ENCODE data around the gene MS4A18.
A peak's percentile ranks its signal among the peaks of the same experiment; 100 is the strongest.

The MS4A18 gene

DNA sequence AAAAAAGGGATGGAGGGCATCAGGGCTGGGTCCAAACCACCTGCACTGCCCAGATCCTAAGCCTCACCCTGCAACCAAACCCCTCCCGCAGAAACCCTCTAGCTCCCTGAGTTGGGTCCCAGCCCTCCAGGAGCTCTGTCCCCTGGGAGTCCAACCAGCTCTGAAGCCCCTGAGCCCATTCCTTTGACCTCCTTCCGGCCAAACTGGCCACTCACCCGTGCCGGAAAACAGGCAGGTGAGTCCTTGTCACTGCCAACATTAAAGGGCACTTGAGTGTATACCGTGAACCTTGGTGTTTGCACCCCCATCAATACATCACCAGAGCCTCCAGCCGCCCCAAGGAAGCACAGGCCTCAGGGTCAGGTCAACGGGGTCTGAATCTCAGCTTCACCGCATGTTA lies 43.7 kb downstream of the MS4A18 start:
- DNase-seq, result no peak

DNA sequence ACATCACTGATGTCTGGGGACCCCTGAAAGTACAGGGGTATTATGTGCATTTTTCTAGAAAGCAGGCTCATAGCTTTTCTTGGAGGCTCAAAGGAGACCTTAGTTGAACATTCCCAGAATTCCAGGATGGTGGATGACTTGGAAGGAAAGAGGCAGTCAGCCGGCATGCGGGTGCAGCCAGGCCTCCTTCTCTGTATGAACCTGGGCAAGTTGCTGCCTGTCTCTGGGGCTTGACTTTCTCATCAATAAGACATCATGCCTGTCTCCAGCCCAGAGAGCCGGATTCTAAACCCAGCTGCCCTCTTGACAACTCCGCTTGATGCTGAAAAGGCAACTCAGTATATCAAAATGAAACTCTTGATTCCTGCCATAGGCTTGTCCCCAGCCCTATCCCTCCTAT lies 44.8 kb downstream of the MS4A18 start:
- no peak for DNase-seq

GRCh38 chr11:60769811-60770210 lies 45.3 kb downstream of the MS4A18 start:
- DNase-seq, result no peak

- DNase-seq, result no peak
These were observed 46.6 kb downstream of the MS4A18 start for GRCh38 chr11:60771146-60771545.

DNA sequence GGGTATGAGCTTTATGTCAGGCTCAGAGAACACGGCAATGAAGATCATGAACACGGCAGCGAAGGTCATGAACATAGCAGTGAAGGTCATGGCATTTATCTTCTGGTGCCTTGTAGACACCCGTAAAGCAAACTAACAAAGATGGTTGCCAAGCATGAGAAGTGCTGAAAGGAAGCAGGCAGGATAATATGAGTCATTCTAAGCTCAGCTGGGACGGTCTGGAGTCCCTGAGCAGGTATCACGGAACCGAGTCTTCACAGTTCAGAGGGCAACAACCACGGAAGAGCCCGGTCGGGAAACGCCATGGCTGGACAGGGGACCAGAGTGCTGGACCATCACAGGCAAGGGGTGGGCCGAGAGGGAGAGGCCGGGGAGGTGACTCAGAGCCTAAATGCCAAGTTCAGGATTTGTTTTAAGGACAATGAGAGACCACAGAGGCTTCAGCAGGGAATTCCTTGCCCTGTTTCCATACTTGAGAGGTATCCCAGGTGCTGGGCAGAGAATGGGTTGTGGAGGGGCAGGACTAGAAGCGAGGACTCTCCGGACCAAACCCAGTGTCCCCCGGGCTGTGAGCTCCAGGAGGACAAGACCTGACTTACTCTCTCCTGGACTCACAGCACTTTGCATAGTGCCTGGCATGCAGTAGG lies 47.5 kb downstream of the MS4A18 start:
- DNase-seq, result no peak

DNA sequence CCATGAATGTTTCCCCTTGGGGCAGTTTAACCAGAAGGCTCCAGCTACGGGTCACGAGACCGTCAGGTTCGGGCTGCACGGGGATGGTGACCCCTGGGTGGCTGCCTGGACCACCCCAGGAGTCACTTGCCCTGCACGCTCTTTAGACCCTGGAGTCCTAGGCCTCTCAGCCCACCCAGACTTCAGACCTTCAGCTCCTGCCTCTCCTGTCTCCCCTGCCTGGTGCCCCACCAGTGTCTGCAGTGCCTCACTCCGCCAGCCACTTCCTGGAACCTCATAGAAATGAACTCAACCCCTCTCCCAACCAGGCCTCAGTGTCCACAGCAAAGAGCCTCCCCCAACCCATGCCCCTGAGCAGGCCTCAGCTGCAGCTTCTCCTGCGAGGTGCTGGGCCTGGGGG lies 48.1 kb downstream of the MS4A18 start:
- DNase-seq, result no peak

GRCh38 chr11:60774726-60775125 lies 50.2 kb downstream of the MS4A18 start:
- no peak for DNase-seq

- DNase-seq, result peak; percentile 82
These were observed 51.0 kb downstream of the MS4A18 start for GRCh38 chr11:60775420-60775961.

GRCh38 chr11:60776167-60776566 lies 51.6 kb downstream of the MS4A18 start:
- no peak for DNase-seq

DNA sequence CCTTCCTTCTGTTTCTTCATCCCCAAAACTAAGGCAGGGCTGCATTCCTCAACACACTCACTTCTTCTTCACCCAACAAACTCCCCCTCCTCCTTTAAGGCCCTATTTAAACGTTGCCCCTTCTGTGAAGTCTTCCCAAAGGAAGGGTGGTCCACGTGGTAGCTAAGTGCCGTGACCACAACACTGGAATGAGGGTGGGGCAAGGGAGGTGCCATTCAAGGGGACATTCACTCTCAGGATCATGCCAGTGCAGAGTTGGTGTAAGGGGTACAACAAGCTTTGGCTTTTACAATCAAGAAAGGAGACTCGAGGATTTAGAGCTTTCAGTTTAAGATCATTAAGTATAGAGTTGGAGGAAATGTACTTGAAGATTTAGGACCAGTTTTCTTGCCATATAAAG lies 52.6 kb downstream of the MS4A18 start:
- DNase-seq, result no peak

DNA sequence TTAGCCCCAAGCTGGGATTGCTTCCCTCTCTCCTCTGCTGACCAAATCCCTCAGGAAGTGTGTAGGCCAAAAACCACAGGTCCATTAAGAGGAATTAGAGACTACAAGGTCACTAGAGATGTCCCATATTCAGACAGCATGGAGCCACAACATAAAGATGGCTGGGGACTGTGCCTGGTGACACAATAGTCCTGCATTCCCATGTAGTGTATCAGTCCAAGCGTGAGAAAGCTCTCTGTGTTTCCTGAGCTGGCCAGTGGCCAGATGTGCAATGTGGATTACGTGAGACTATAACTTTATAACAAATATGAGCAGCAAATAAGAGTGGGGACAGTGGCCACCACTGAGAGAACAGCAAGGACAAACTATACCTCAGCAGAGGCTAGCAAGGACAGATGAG lies 53.1 kb downstream of the MS4A18 start:
- DNase-seq, result no peak

DNA sequence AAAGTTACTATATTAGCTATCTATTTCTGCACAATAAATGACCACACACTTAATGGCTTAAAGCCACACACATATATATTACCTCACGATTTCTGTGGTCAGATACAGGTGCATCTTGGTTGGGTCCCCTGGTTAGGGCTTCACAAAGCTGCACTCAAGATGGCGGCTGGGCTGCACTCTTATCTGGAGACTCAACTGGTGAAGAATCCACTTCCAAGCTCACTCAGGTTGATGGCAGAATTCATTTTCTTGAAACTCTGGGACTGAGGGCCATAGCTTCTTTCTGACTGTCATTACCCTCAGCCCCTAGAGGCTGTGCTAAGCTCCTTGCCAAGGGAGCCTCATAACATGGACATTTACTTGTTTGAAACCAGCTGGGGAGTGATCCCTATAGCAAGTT lies 55.5 kb downstream of the MS4A18 start:
- DNase-seq, result no peak

GRCh38 chr11:60780774-60781173 lies 56.3 kb downstream of the MS4A18 start:
- DNase-seq, result no peak

DNA sequence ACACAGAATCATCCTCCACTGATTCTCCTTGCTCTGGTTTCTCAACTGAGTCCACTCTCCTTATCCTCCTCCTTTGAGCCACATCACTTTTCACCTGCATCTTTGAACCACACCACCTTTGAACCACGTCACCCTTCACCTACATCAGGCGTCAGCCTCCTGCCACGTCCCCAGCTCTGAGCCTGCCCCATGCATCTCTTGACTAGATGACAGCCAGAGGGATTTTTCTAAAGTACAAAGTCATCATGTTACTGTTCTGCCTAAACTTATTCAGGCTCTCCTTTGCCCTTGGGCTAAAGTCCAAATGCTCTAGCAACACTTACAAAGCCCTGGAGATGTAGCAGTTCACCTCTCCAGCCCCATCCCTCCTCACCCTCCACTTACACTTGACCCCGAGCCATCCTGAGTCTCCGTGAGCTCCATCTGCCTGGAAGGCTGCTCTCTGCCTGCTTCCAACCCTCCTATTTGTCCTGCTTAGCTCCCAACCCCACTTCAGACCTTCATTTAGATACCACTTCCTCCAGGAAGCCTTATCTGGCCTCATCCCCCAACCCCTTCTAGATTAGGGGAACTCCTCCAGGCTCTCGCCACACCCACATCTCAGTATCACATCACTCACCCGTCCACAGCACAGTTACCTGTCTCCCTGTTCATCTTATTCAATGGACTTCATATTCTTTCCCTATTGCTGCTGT lies 56.9 kb downstream of the MS4A18 start:
- no peak for DNase-seq

DNA sequence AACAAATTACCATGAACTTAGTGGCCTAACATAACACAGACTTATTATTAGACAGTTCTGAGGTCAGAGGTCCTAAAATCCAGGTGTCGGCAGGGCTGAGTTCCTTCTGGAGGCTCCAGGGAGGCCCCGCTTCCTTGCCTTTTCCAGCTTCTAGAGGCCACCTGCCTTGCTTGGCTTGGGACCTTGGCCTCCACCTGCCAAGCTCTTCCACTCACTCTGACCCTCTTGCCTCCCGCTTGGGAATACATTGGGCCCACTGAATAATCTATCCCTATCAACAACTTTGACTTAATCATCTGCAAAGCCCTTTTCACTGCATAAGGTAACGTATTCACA lies 57.4 kb downstream of the MS4A18 start:
- no peak for DNase-seq

DNA sequence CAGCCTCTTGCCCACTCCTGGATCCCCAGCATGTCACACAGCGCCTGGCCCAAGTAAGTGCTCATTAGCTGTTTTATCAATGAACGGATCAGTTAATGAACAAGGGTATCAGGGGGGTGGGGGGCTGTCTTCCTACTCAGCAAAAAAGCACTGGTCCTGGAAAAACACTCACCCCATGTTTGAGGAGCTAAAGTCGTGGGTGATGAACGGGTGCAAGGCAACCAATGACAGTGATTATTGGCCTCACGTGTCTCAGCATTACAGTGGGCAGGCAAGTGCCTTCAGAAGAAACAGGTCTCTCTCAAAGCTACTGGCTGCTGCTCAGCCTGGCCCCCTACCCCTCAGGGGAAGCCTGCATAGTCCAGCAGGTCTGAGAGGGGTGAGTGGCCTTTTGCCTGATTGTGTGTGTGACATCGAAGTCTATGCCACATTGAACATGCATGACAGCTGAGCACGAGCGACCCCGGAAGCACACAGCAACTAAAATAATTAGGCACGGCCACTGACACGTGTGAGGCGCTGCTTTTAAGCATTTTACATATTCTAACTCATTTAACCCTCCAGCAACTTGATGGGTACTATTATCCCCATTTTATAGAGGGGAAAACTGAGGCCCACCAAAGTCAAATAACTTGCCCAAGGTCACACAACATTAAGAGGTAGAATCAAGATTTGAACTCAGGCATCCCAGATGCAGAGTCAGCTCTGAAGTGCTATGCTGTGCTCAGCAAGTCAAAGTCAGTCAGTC lies 58.0 kb downstream of the MS4A18 start:
- no peak for DNase-seq

DNA sequence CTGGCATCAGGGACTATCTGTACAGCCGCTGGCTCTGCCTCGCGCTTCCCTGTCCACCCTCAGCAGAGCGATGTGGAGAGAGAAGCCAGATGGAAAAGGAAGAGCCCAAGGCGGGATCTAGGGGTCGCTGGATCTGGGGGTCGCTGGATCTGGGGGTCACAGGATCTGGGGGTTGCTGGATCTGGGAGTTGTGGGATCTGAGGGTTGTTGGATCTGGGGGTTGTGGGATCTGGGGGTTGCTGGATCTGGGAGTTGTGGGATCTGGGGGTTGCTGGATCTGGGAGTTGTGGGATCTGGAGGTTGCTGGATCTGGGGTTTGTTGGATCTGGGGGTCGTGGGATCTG lies 58.6 kb downstream of the MS4A18 start:
- DNase-seq, result no peak

DNA sequence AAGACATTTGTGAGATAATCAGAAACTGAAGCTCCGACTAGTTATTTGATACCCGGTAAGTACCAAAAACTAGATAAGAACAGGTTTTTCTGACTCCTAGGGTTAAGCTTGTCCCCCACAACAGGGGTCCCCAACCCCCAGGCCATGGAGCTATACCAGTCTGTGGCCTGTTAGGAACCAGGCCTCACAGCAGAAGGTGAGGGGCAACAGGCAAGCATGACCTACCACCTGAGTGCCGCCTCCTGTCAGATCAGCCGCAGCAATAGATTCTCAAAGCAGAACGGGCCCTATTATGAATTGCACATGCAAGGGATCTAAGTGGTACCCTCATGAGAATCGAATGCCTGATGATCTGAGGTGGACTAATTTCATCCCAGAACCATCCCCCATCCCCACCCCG lies 59.4 kb downstream of the MS4A18 start:
- no peak for DNase-seq

- no peak for DNase-seq
These were observed 60.6 kb downstream of the MS4A18 start, which contains the start of gene MS4A10 for GRCh38 chr11:60785136-60785535. TSS of gene MS4A10 (plus strand) at chr11:60785333. CDS start at chr11:60790336, 5,003 bp downstream.

- no peak for DNase-seq
These were observed 61.4 kb downstream of the MS4A18 start for GRCh38 chr11:60785806-60786361.

DNA sequence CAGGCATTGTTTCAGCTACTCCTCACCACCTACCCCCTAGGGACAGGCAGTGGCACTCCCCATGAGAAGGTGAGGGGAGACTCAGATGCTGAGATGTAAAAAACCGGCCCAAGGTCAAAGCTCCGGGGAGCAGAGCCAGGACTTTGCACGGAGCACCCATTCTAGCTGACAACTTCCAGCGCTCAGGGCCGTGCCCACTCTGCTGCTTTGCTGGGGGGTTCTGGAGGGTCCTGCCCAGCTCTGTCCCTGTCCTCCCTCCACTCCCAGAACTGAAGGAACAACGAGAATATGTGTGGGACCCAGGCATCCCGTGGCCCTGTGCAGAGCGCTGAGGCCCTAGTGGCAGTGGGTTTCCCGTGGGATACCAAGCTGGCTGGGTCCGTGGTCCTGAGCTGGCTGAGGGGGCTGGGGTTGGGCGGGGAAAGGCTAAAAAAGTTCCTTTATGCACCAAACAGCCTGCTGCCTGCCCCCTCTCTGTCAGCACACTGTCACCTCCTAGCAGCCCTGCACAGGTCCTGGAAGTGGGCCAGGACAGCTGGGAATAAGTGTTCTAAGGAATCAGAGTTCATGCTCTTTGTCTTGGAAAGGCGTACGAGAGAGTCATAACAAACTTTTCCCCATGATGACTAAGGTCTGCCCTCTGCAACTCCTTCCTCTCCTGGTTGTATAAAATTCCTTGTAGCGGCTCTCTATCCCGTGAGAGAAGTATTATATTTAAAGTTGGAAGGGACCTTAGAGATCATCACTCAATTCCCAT lies 62.5 kb downstream of the MS4A18 start:
- DNase-seq, result no peak

DNA sequence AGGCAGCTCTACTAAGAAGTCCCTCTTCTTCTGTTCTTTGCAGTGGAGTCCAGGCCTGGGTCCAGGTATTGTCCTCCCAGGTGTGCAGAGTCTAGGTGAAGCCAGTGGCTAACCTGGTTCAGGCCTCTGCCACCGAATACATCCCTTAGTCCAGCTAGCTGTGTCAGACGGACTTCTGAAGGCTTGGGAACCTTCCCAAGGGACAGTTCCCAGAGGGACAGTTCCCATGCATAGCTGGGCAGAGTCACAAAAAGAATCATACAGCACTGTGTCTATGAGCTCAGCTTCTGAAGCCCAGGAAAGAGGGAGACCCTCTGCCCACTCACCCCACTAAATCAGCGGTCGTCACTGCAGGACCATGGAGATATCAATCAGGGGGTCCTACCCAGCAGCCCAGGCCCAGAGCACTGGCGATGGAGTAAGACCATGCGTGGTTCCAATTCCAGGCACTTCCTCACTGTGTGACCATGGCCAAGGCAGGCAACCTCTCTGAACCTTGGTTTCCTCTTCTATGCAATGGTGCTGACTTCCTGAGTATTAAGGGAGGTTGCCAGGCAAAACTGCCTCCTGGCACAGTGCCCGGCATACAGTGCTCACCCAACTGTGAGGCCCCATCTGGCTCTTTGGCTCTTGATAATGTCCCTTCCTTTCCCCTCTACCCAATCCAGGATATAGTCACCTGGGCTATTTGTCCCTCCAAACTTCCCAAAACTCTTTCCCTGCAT lies 64.0 kb downstream of the MS4A18 start:
- DNase-seq, result no peak
